ENCODE results near the gene CD3G.
"Not testable (repeated sequence)": the region's sequence is repeated elsewhere in the genome, so short reads cannot be mapped to it uniquely, and the experiment has no call there.

Gene CD3G

GRCh38 chr11:118380571-118380970 lies 36.4 kb downstream of the CD3G start:
- DNase-seq (ENCODE audit: low spot score) = no peak

- DNase-seq (ENCODE audit: low spot score) = no peak
Observed at GRCh38 chr11:118382954-118383353, 38.8 kb downstream of the CD3G start.

- DNase-seq (ENCODE audit: low spot score) = no peak
Observed at GRCh38 chr11:118383657-118384056, 39.5 kb downstream of the CD3G start.

GRCh38 chr11:118396097-118396501 lies 52.0 kb downstream of the CD3G start:
- no peak for DNase-seq (ENCODE audit: low spot score)

GRCh38 chr11:118397448-118397847 lies 53.3 kb downstream of the CD3G start:
- no peak for DNase-seq (ENCODE audit: low spot score)

- peak; percentile 23 for DNase-seq (ENCODE audit: low spot score)
Observed at GRCh38 chr11:118398791-118399559, 54.8 kb downstream of the CD3G start.

- peak; percentile 91 for DNase-seq (ENCODE audit: low spot score)
Observed at GRCh38 chr11:118401151-118401879, 57.2 kb downstream of the CD3G start, which contains the start of gene ATP5MG. Gene ATP5MG, plus strand, starts transcription at chr11:118401606. Its CDS starts 60 bp downstream, at chr11:118401666.

GRCh38 chr11:118401880-118402590 lies 57.9 kb downstream of the CD3G start:
- peak; percentile 57 for DNase-seq (ENCODE audit: low spot score)

GRCh38 chr11:118402594-118402993 lies 58.5 kb downstream of the CD3G start:
- DNase-seq (ENCODE audit: low spot score) = not testable (repeated sequence)
